Left lung (tissue), 10 donors: ENCODE results near the gene ACAP2. TPM values are rescaled to one million over a fixed set of nuclear protein-coding genes. Genes with fewer than 3 reads are reported as not detected.

Experiments used
- ATAC-seq: fragments of 200-7000 bp; cut with Tn5 transposase; one replicate; pipeline ENCODE4 v1.9.1; 2020; ENCODE audit warnings: moderate library complexity
- DNase-seq, 4 donors: peaks; one replicate each; pipeline ENCODE4 v3.0.0-alpha.2; 2013 to 2020
- H3K27ac ChIP-seq, 2 donors: fragments of 200-600 bp; sonication (generic) in 1 of 2; one replicate each; pipeline versions ENCODE4 v1.5.0 to v1.8.0; 2020 to 2021
- H3K27me3 ChIP-seq, 2 donors: fragments of 200-600 bp; sonication (generic) in 1 of 2; one replicate each; pipeline versions ENCODE4 v1.5.0 to v1.8.0; 2020 to 2021
- H3K36me3 ChIP-seq, 2 donors: fragments of 200-600 bp; sonication (generic) in 1 of 2; one replicate each; pipeline versions ENCODE4 v1.5.0 to v1.8.0; 2020 to 2021
- H3K4me1 ChIP-seq, 2 donors: fragments of 200-600 bp; one replicate each; pipeline ENCODE4 v1.8.0; 2021
- H3K4me3 ChIP-seq, 2 donors: fragments of 200-600 bp; sonication (generic) in 1 of 2; one replicate each; pipeline versions ENCODE4 v1.5.0 to v1.8.0; 2020 to 2021; ENCODE audit warnings: mild to moderate bottlenecking in 1 of 2
- H3K9me3 ChIP-seq, 2 donors: fragments of 200-600 bp; sonication (generic) in 1 of 2; one replicate each; pipeline versions ENCODE4 v1.5.0 to v1.8.0; 2020 to 2021
- CTCF ChIP-seq, 2 donors: fragments of 200-600 bp; sonication (generic) in 1 of 2; IDR thresholded peaks; one replicate each; pipeline versions ENCODE4 v1.5.0 to v1.8.0; 2021; ENCODE audit warnings: antibody characterized with exemption in 2 of 2
- intact Hi-C, 2 donors: fragments of 100-400 bp; cut with DNase I; formaldehyde crosslinking; loops; one replicate each; pipeline versions ENCODE4 v1.11.2 to v1.14.2; 2022
- polyA plus RNA-seq, 6 donors: library from polyadenylated mRNA; unstranded; fragments of 120-200 nt; gene quantifications; one replicate each; pipeline ENCODE4 v1.2.1, GENCODE V29; 2013; ENCODE audit not compliant: insufficient read length in 6 of 6
- total RNA-seq, 2 donors: library from RNA; stranded (reverse); fragmentation: NEBNext Ultra II Directional; extraction: Animal tissue kit (Norgen Biotek cat#: 25700); gene quantifications; one replicate each; pipeline ENCODE4 v1.2.1, GENCODE V29; 2021
- donor health status: DM: no; HTN: yes; CAD: no.
- donor health status: DM: no; HTN: no; CAD: no.

Gene ACAP2
- total and polyA plus RNA-seq, 8 donors = 44.7 to 78.7 (median 51.2) TPM

- ATAC-seq (no peak), DNase-seq (no peak)
- no peak overlapping the region for H3K4me3 ChIP-seq
- peaks cover 0 to 44% of the 10 kb centered on the region in 2 donors for H3K4me1 ChIP-seq
- H3K9me3 ChIP-seq = no peaks in the 10 kb centered on the region
- H3K36me3 ChIP-seq = peaks cover 0 to 12% of the 10 kb centered on the region in 2 donors
- H3K27me3 ChIP-seq = no peaks in the 10 kb centered on the region
- intact Hi-C loops = no loop called here
- H3K27ac ChIP-seq = no peak overlapping the region
- TF ChIP-seq CTCF (IDR thresholded peaks at IDR 0.05) = no peak
Measured at GRCh38 chr3:195395208-195395816, 47.5 kb downstream of the ACAP2 start.

GRCh38 chr3:195394700-195395099 is 48.1 kb downstream of the ACAP2 start:
- H3K36me3 ChIP-seq = peaks cover 0 to 17% of the 10 kb centered on the region in 2 donors
- ATAC-seq = no peak
- no peak for DNase-seq
- no peak overlapping the region for H3K27ac ChIP-seq
- H3K4me1 ChIP-seq = peaks cover 0 to 44% of the 10 kb centered on the region in 2 donors
- no peak overlapping the region for H3K4me3 ChIP-seq
- no peak for TF ChIP-seq CTCF (IDR thresholded peaks at IDR 0.05)
- intact Hi-C loops = no loop called here
- H3K9me3 ChIP-seq = no peaks in the 10 kb centered on the region
- H3K27me3 ChIP-seq = no peaks in the 10 kb centered on the region

GRCh38 chr3:195394024-195394423 is 48.8 kb downstream of the ACAP2 start:
- Histone ChIP-seq H3K4me3 (no peak overlapping the region), H3K27ac (no peak overlapping the region), H3K36me3 (peaks cover 0 to 24% of the 10 kb centered on the region in 2 donors), H3K9me3 (no peaks in the 10 kb centered on the region), H3K27me3 (no peaks in the 10 kb centered on the region), H3K4me1 (peaks cover 0 to 44% of the 10 kb centered on the region in 2 donors)
- no peak for TF ChIP-seq CTCF (IDR thresholded peaks at IDR 0.05)
- intact Hi-C loops = no loop called here
- DNase-seq = no peak
- ATAC-seq = no peak

- H3K4me3 ChIP-seq = no peak overlapping the region
- DNase-seq = no peak
- peaks cover 8 to 15% of the 10 kb centered on the region in 2 donors for H3K4me1 ChIP-seq
- intact Hi-C loops = no loop called here
- no peak overlapping the region for H3K27ac ChIP-seq
- peaks cover 0 to 28% of the 10 kb centered on the region in 2 donors for H3K36me3 ChIP-seq
- no peaks in the 10 kb centered on the region for H3K9me3 ChIP-seq
- TF ChIP-seq CTCF (IDR thresholded peaks at IDR 0.05) = no peak
- no peak for ATAC-seq
- no peaks in the 10 kb centered on the region for H3K27me3 ChIP-seq
Measured at GRCh38 chr3:195388380-195388779, 54.4 kb downstream of the ACAP2 start.

- Histone ChIP-seq H3K27me3 (no peaks in the 10 kb centered on the region), H3K4me3 (no peak overlapping the region)
Measured at GRCh38 chr3:195386739-195387138, 56.1 kb downstream of the ACAP2 start.

More at GRCh38 chr3:195386739-195387138, 56.1 kb downstream of the ACAP2 start:
- no peak for TF ChIP-seq CTCF (IDR thresholded peaks at IDR 0.05)
- no peak overlapping the region for H3K27ac ChIP-seq
- intact Hi-C loops = no loop called here
- peaks cover 8 to 15% of the 10 kb centered on the region in 2 donors for H3K4me1 ChIP-seq
- H3K36me3 ChIP-seq = peaks cover 0 to 25% of the 10 kb centered on the region in 2 donors
- ATAC-seq = no peak
- H3K9me3 ChIP-seq = no peaks in the 10 kb centered on the region
- DNase-seq = no peak
